HUES64 (cell line): ENCODE measurements around the gene FAU.
A peak's percentile ranks its signal among the peaks of the same experiment; 100 is the strongest.

Source experiments
- H3K27ac ChIP-seq: 2 replicates; pipeline ENCODE4 v1.7.0; 2013; ENCODE audit warnings: low read depth, low read length, inconsistent platforms
- H3K27me3 ChIP-seq: 2 replicates; pipeline ENCODE4 v1.6.1; 2013; ENCODE audit warnings: mild to moderate bottlenecking, low read length; ENCODE audit not compliant: insufficient read depth
- H3K36me3 ChIP-seq: 2 replicates; pipeline ENCODE4 v1.6.1; 2013; ENCODE audit warnings: mild to moderate bottlenecking, low read length; ENCODE audit not compliant: insufficient read depth
- H3K4me1 ChIP-seq: 2 replicates; pipeline ENCODE4 v1.6.1; 2013; ENCODE audit warnings: mild to moderate bottlenecking, low read length, moderate library complexity; ENCODE audit not compliant: insufficient read depth
- H3K4me3 ChIP-seq: 2 replicates; pipeline ENCODE4 v1.5.1; 2013; ENCODE audit warnings: mild to moderate bottlenecking, low read length, moderate library complexity
- H3K9ac ChIP-seq: 2 replicates; pipeline ENCODE4 v1.6.1; 2013; ENCODE audit warnings: mild to moderate bottlenecking, low read depth, low read length
- H3K9me3 ChIP-seq: 2 replicates; pipeline ENCODE4 v1.6.1; 2013; ENCODE audit warnings: low read depth, low read length; ENCODE audit not compliant: insufficient read depth
- WGBS: fragments of 150-250, 120-280 bp; methylation state at CpG from one replicate; pipeline ENCODE4 v1.1.7; 2013; ENCODE audit warnings: missing lambda C conversion rate; 5-methylcytosine and 5-hydroxymethylcytosine counted together

FAU gene

DNA sequence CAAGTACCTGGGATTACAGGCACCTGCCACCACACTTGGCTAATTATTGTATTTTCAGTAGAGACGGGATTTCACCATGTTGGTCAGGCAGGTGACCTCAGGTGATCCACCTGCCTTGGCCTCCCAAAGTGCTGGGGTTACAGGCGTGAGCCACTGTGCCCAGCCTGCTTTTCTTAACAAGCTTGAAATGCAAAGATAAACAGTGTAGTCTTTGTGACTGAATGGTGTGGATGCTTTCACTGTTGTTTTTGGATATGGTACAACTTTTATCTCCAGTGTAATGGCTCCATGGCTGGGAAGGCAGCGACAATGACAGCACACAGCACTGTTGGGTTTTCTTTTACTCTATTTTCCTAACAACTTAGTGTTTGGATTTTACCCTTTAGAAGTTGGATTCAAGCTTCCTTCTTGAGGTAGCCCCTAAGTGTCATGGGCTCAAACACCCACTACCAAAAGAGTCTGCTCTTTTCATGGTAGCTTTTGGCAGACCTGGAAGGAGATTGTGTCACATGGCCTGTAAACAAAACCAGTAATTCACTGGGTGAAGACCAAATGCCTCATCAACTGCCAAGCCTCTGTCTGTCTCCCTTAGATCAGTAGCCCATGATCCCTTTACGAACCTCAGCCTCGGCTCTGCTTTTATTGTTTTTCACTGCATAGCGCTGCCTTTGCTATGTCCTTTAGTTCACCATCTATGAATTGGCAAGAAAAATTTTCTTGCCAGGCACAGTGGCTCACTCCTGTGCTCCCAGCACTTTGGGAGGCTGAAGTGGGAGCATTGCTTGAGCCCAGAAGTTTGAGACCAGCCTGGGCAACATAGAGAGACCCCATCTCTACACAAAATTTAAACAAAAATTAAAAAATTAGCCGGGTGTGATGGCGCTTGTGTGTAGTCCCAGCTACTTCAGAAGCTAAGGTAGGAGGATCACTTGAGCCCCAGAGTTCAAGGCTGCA is 19.5 kb downstream of the FAU start:
- Histone ChIP-seq H3K9ac (no peak overlapping the region), H3K27ac (no peak overlapping the region)

DNA sequence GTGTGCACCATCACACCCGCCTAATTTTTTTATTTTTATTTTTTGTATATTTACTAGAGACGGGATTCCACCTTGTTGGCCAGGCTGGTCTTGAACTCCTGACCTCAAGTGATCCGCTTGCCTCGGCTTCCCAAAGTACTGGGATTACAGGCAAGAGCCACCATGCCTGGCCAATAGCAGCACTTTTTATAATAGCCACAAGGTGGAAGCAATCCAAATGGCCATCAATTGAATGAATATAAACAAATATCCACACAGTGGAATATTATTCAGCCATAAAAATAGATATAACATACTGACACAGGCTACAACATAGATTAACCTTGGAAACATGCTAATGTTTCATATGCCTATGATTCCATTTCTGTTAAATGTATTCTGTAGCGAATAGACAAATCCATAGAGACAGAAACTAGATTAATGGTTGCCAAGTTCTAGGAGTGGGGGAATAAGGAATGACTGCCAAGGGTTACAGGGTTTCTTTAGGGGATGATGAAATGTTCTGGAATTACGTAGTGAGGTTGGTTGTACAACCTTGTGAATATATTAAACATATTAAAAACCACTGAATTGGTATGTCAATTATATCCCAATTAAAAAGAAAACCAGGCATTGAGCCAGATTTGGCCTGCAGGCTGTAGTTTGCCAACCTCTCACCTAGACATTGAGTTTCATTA is 21.1 kb downstream of the FAU start:
- H3K4me3 ChIP-seq, result no peak overlapping the region
- H3K9ac ChIP-seq, result no peak overlapping the region
- peaks cover 26% of the 10 kb centered on the region for H3K36me3 ChIP-seq
- no peak overlapping the region for H3K27ac ChIP-seq
- no peaks in the 10 kb centered on the region for H3K9me3 ChIP-seq
- 96% methylated on average over 4 of the region's 6 CpGs for WGBS
- peaks cover 3% of the 10 kb centered on the region; the same call in 1 of the 2 replicates for H3K4me1 ChIP-seq
- H3K27me3 ChIP-seq, result no peaks in the 10 kb centered on the region

More for the DNA sequence above, 19.5 kb downstream of the FAU start:
- Histone ChIP-seq H3K36me3 (peaks cover 23% of the 10 kb centered on the region), H3K27me3 (no peaks in the 10 kb centered on the region), H3K9me3 (no peaks in the 10 kb centered on the region), H3K4me1 (no peaks in the 10 kb centered on the region), H3K4me3 (no peak overlapping the region)
- 96% methylated on average over 8 of the region's 8 CpGs for WGBS

DNA sequence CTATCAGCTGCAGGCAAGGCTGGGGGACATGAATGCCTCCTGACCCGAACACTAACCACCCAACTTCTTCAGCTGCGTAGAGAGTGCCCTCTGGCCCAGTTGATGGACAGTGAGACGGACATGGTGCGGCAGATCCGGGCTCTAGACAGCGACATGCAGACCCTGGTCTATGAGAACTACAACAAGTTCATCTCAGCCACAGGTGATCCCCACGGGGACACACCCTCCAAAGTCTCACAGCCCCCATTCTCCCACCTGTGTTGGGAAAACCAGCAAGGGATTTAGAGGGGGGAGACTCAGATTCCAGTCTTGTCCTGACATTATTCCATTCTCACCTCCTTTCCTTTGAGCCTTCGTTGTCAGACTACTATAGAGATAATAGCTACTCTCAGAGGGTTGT is 25.0 kb downstream of the FAU start:
- 69% methylated on average over 7 of the region's 8 CpGs for WGBS
- H3K9ac ChIP-seq, result no peak overlapping the region
- peak overlapping the region; percentile 93 for H3K4me3 ChIP-seq
- no peaks in the 10 kb centered on the region for H3K9me3 ChIP-seq
- H3K36me3 ChIP-seq, result peaks cover 13% of the 10 kb centered on the region
- H3K27ac ChIP-seq, result no peak overlapping the region
- peaks cover 3% of the 10 kb centered on the region; the same call in 1 of the 2 replicates for H3K4me1 ChIP-seq
- no peaks in the 10 kb centered on the region for H3K27me3 ChIP-seq

DNA sequence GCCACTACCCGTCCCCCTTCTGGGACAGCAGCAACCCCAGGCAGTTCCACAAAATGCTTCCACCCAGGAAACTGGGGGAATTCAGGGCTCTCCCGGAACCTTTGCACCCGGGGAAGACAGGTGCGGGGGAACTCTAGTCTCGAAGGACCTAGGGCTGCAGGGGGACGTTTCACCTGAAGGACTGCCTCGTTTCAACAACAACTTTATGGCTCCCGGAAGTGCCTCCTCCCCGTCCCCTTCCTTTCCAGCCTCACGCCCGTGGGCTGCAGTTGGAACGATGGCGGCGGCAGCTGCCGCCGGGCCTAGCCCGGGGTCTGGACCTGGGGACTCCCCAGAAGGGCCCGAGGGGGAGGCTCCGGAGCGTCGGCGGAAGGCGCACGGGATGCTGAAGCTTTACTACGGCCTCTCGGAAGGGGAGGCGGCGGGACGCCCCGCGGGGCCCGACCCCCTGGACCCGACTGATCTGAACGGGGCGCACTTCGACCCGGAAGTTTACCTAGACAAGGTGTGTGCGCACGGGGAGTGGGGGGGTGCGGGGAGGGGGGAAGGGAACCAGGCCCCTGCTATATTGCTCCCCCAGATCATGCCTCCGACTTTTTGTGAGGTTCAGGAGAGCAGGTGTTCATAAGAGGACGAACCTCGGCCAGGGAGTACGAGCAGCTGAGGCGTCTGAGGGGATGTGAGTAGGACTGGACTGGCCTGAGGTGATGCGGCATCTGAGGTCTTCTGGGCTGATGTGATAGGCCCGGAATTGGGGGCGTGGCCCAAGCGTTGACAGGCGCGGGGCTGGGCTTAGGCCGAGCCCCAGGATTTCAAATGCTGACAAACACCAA is 25.7 kb downstream of the FAU start, which contains the start of gene VPS51:
Gene VPS51, plus strand, starts transcription at position 241 of the 833 bp plus-strand sequence. Its CDS starts 37 bp downstream, at position 278.
- Histone ChIP-seq H3K9ac (peak within 1 kb of the TSS; percentile 88), H3K27ac (peak within 1 kb of the TSS; percentile 79), H3K9me3 (no peaks in the 10 kb centered on the region), H3K36me3 (peaks cover 13% of the 10 kb centered on the region), H3K4me1 (peaks cover 3% of the 10 kb centered on the region; the same call in 1 of the 2 replicates), H3K4me3 (peak within 1 kb of the TSS; percentile 93), H3K27me3 (no peaks in the 10 kb centered on the region)
- WGBS, result 1% methylated on average over 52 of the region's 52 CpGs

DNA sequence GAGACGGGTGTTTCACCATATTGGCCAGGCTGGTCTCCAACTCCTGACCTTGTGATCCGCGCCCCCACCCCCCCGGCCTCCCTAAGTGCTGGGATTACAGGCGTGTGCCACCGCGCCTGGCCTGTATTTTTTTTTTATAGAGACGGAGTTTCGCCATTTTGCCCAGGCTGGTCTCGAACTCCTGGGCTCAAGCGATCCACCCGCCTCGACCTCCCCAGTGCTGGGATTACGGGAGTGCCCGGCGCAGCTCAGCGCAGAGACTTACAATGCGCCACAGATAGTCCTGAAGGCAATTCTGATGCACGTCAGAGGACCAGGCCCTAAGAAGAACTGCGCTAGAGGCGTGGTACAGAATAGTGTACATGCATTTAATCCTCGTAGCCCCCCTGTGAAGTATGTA is 26.5 kb downstream of the FAU start:
- H3K36me3 ChIP-seq, result peaks cover 13% of the 10 kb centered on the region
- WGBS, result 91% methylated on average over 22 of the region's 22 CpGs
- H3K27ac ChIP-seq, result peak overlapping the region; percentile 37; the same call in 1 of the 2 replicates
- peaks cover 3% of the 10 kb centered on the region; the same call in 1 of the 2 replicates for H3K4me1 ChIP-seq
- peak overlapping the region; percentile 93 for H3K4me3 ChIP-seq
- H3K9me3 ChIP-seq, result no peaks in the 10 kb centered on the region
- H3K27me3 ChIP-seq, result no peaks in the 10 kb centered on the region
- H3K9ac ChIP-seq, result peak overlapping the region; percentile 88; the same call in 1 of the 2 replicates

DNA sequence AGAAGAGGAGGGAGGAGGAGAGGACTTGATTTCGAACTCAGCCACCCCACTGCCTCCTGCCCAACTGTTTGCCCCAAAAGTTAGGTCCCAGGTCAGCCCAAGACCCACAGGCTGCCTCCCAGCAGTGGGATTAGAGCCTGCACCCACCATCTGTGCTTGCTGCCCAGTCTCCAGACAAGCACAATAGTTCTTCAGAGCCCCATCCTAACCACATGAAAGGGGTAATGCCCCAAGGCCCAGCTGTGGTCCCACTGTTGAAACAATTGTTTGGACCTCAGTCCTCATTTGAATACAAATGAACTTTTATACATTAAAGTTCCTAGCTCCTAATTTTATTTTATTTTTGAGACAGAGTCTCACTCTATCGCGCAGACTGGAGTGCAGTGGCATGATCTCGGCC is 31.3 kb downstream of the FAU start:
- no peak overlapping the region for H3K9ac ChIP-seq
- no peak overlapping the region for H3K4me3 ChIP-seq
- WGBS, result over 99% methylated on average over 4 of the region's 4 CpGs
- no peaks in the 10 kb centered on the region for H3K27me3 ChIP-seq
- H3K9me3 ChIP-seq, result no peaks in the 10 kb centered on the region
- no peak overlapping the region for H3K27ac ChIP-seq
- H3K36me3 ChIP-seq, result peaks cover 30% of the 10 kb centered on the region
- H3K4me1 ChIP-seq, result no peaks in the 10 kb centered on the region

DNA sequence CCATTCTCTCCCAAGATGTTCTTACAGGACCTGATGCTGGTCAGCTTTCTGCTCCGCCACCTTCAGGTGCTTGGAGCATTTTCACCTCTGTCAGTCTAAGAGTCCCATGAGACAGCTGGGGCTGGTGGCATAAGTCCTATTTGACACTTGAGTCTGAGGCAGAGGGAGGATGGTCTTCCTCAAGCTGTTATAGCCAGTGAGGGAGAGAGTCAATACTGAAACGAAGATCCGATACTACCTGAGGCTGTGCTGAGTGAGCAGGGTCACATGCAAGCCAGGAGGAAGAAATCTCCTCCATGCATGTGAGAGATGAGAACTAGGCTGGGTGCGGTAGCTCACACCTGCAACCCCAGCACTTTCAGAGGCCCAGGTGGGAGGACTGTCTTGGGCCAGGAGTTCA is 32.3 kb downstream of the FAU start:
- 98% methylated on average over 4 of the region's 4 CpGs for WGBS
- no peaks in the 10 kb centered on the region for H3K4me1 ChIP-seq
- no peak overlapping the region for H3K27ac ChIP-seq
- H3K36me3 ChIP-seq, result peaks cover 36% of the 10 kb centered on the region
- no peak overlapping the region for H3K4me3 ChIP-seq
- H3K9ac ChIP-seq, result no peak overlapping the region
- no peaks in the 10 kb centered on the region for H3K9me3 ChIP-seq
- H3K27me3 ChIP-seq, result no peaks in the 10 kb centered on the region

DNA sequence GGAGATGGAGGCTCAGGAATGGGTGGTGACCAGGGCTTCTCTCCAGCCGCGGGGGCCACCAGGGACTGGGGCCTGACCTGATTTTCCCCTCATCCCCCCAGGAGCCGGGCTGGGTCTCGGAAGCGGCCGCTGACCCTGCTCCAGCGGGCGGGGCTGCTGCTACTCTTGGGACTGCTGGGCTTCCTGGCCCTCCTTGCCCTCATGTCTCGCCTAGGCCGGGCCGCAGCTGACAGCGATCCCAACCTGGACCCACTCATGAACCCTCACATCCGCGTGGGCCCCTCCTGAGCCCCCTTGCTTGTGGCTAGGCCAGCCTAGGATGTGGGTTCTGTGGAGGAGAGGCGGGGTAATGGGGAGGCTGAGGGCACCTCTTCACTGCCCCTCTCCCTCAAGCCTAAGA is 34.1 kb downstream of the FAU start:
- WGBS, result 96% methylated on average over 14 of the region's 15 CpGs
- Histone ChIP-seq H3K27ac (no peak overlapping the region), H3K27me3 (no peaks in the 10 kb centered on the region), H3K36me3 (peaks cover 37% of the 10 kb centered on the region), H3K9me3 (no peaks in the 10 kb centered on the region), H3K4me1 (peaks cover 3% of the 10 kb centered on the region; the same call in 1 of the 2 replicates), H3K9ac (no peak overlapping the region), H3K4me3 (no peak overlapping the region)

DNA sequence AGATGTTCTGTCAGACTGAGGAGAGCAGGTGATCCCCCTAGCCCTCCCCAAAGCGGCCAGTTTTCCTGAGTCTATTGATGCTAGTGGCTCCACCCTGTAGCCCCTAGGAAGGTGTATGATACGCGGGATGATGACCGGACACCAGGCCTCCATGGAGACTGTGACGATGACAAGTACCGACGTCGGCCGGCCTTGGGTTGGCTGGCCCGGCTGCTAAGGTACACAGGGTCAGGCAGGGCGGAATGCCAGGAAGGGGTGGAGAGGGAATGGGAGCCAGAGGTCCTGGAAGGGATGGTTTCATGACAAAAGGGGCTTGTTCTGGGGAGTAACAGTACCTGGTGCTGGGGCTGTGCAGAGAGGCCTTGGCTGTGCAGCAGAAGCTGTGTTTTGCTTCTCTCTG is 34.7 kb downstream of the FAU start:
- Histone ChIP-seq H3K36me3 (peaks cover 41% of the 10 kb centered on the region), H3K4me1 (peaks cover 6% of the 10 kb centered on the region; the same call in 1 of the 2 replicates), H3K4me3 (no peak overlapping the region), H3K9ac (no peak overlapping the region), H3K27ac (no peak overlapping the region), H3K27me3 (no peaks in the 10 kb centered on the region), H3K9me3 (no peaks in the 10 kb centered on the region)
- WGBS, result 96% methylated on average over 11 of the region's 11 CpGs

DNA sequence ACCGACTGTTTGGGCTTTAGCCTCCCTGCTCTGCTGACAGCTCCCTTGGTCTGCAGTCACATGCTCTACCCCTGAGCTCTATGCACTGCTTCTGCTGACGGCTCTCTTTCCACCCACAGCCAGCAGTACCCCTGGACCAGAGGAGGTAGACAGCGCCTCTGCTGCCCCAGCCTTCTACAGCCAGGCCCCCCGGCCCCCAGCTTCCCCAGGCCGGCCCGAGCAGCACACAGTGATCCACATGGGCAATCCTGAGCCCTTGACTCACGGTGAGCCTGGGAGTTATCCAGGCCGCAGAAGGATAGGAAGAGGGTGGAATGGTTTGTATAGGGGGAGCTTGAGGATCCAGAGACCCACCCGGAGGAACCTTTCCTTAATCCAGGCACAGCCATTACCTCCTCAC is 35.1 kb downstream of the FAU start:
- 92% methylated on average over 8 of the region's 9 CpGs for WGBS
- H3K4me1 ChIP-seq, result peaks cover 6% of the 10 kb centered on the region; the same call in 1 of the 2 replicates
- H3K9ac ChIP-seq, result no peak overlapping the region
- no peaks in the 10 kb centered on the region for H3K9me3 ChIP-seq
- no peak overlapping the region for H3K4me3 ChIP-seq
- H3K36me3 ChIP-seq, result peaks cover 45% of the 10 kb centered on the region
- no peak overlapping the region for H3K27ac ChIP-seq
- H3K27me3 ChIP-seq, result no peaks in the 10 kb centered on the region
